ENCODE results near the gene RELCH. TPM values are rescaled to one million over a fixed set of nuclear protein-coding genes. Genes with fewer than 3 reads are reported as not detected.

RELCH gene
- total RNA-seq, 1 experiment from 2014 or later = 21.6 TPM

DNA sequence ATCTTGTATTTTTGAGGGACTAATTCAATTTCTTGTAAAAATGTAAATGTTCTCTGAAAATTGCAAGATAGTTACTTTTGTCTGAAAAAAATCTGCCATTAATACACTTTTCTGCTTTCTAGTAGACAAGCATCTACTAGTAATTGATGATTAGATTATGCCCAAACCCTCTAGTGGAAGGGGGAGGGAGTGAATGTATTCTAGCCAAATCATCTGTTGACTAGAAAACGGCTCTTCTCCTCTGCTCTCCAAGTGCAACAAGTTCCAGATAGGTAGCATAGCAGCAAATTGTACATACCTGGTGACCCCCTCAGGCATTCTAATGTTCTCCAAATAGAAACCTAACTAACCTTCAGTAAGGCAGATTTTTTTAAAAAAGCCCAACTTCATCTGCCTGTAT lies 58.6 kb downstream of the RELCH start:
- no TSS peak for BruUV-seq (replicated peaks)
- peak; percentile 3 for DNase-seq
- no peaks in the 10 kb centered on the region for H3K79me2 ChIP-seq (ENCODE audit: low read length)
- no peaks in the 10 kb centered on the region for H4K20me1 ChIP-seq (ENCODE audit: low read length)
- 0 out of 2 replicates have a peak, but pooled peaks cover 1% of the 10 kb centered on the region for H3K36me3 ChIP-seq (ENCODE audit: low read depth, low read length)
- ChIA-PET POLR2A (ENCODE audit: unreplicated experiment) (no interaction called here), CTCF (no interaction called here)
- H3K4me3 ChIP-seq (ENCODE audit: low read length) = no peak overlapping the region
- ATAC-seq = no peak
- TF ChIP-seq EZH2 (IDR thresholded peaks at IDR 0.05; ENCODE audit: low read length, unreplicated experiment) (no peak), CTCF (conservative IDR thresholded peaks at IDR 0.05; ENCODE audit: low read depth, low read length) (0 out of 2 replicates have a peak, but pooled peaks have one; percentile 28), EZH2phosphoT487 (IDR thresholded peaks at IDR 0.05; ENCODE audit: borderline replicate concordance, low read length) (no peak)
- intact Hi-C loops (cut with micrococcal nuclease) = no loop called here
- no peak overlapping the region for H3K27ac ChIP-seq (ENCODE audit: low read length)
- no peaks in the 10 kb centered on the region for H3K27me3 ChIP-seq (ENCODE audit: low read length)
- H3K4me2 ChIP-seq (ENCODE audit: low read length) = no peak overlapping the region
- no peaks in the 10 kb centered on the region for H3K9me3 ChIP-seq (ENCODE audit: low read length)
- H3K9ac ChIP-seq (ENCODE audit: low read length) = no peak overlapping the region
- no peaks in the 10 kb centered on the region for H3K4me1 ChIP-seq (ENCODE audit: insufficient read depth, low read length)
- no peaks in the 10 kb centered on the region for H3F3A ChIP-seq (ENCODE audit: low read length, unreplicated experiment)
- H2AFZ ChIP-seq (ENCODE audit: low read length) = no peak overlapping the region
- no peaks in the 10 kb centered on the region for H3K9me2 ChIP-seq (replicated peaks; ENCODE audit: low read length)

- ATAC-seq = no peak
Observed at GRCh38 chr18:62248313-62248712, 61.3 kb downstream of the RELCH start.

More at GRCh38 chr18:62248313-62248712, 61.3 kb downstream of the RELCH start:
- Histone ChIP-seq H3F3A (ENCODE audit: low read length, unreplicated experiment) (no peaks in the 10 kb centered on the region), H3K27me3 (ENCODE audit: low read length) (no peaks in the 10 kb centered on the region), H4K20me1 (ENCODE audit: low read length) (no peaks in the 10 kb centered on the region), H3K9ac (ENCODE audit: low read length) (no peak overlapping the region), H3K4me3 (ENCODE audit: low read length) (no peak overlapping the region), H3K4me1 (ENCODE audit: insufficient read depth, low read length) (no peaks in the 10 kb centered on the region), H3K79me2 (ENCODE audit: low read length) (no peaks in the 10 kb centered on the region), H2AFZ (ENCODE audit: low read length) (no peak overlapping the region), H3K4me2 (ENCODE audit: low read length) (no peak overlapping the region), H3K9me2 (replicated peaks; ENCODE audit: low read length) (no peaks in the 10 kb centered on the region), H3K9me3 (ENCODE audit: low read length) (no peaks in the 10 kb centered on the region), H3K36me3 (ENCODE audit: low read depth, low read length) (no peaks in the 10 kb centered on the region), H3K27ac (ENCODE audit: low read length) (no peak overlapping the region)
- ChIA-PET CTCF (no interaction called here), POLR2A (ENCODE audit: unreplicated experiment) (no interaction called here)
- TF ChIP-seq CTCF (conservative IDR thresholded peaks at IDR 0.05; ENCODE audit: low read depth, low read length) = no peak
- TF ChIP-seq EZH2phosphoT487 (IDR thresholded peaks at IDR 0.05; ENCODE audit: borderline replicate concordance, low read length) = no peak
- no peak for TF ChIP-seq EZH2 (IDR thresholded peaks at IDR 0.05; ENCODE audit: low read length, unreplicated experiment)
- intact Hi-C loops (cut with micrococcal nuclease) = loop anchor here (2.0 kb wide), 1 partner anchor 40 kb away; no protein-coding TSS in a partner anchor
- no peak for DNase-seq
- no TSS peak for BruUV-seq (replicated peaks)

All from PC-3 (cell line).